HCT116 (cell line): ENCODE data around the gene ADGRB2.

Source experiments
- CEBPB ChIP-seq: IDR thresholded peaks from 2 replicates; pipeline ENCODE4 v1.6.1; 2012; ENCODE audit warnings: low read depth
- ELF1 ChIP-seq: IDR thresholded peaks from 2 replicates; pipeline ENCODE4 v1.6.1; 2012; ENCODE audit warnings: low read depth, borderline replicate concordance
- EZH2 ChIP-seq: fragments of 200-600 bp; sonication (generic); IDR thresholded peaks from 2 replicates; pipeline ENCODE4 v1.6.1; 2017; ENCODE audit warnings: antibody characterized with exemption, mixed run types
- JUND ChIP-seq: IDR thresholded peaks from 2 replicates; pipeline ENCODE4 v1.6.1; 2012
- POLR2A ChIP-seq: IDR thresholded peaks from 2 replicates; pipeline ENCODE4 v1.7.0; 2011; ENCODE audit warnings: borderline replicate concordance; ENCODE audit not compliant: insufficient read depth, insufficient read length; ENCODE audit errors: extremely low read depth
- POLR2AphosphoS5 ChIP-seq: IDR thresholded peaks from 2 replicates; pipeline ENCODE4 v1.6.1; 2011; ENCODE audit warnings: mild to moderate bottlenecking, low read depth, low read length, moderate library complexity
- SP1 ChIP-seq: IDR thresholded peaks from 2 replicates; pipeline ENCODE4 v1.6.1; 2012; ENCODE audit warnings: low read depth
- ZNF274 ChIP-seq: fragments of 200-500 bp; sonication (Bioruptor generic); IDR thresholded peaks from 2 replicates; pipeline ENCODE4 v1.6.1; 2014; ENCODE audit warnings: mild to moderate bottlenecking, low read depth, low read length, inconsistent platforms
- TF ChIP-seq, protein P1 (sequence below), 3 experiments: fragments of 200-600 bp in 1 of 3; sonication (generic) in 1 of 3; IDR thresholded peaks in 2 of 3; conservative IDR thresholded peaks in 1 of 3; 2 replicates each; pipeline ENCODE4 v1.5.1; 2012 to 2017; ENCODE audit warnings: low read depth in 2 of 3, low read length in 2 of 3, antibody characterized with exemption in 1 of 3, borderline replicate concordance in 1 of 3, control low read depth in 1 of 3, mild to moderate bottlenecking in 1 of 3, mixed read lengths in 1 of 3, mixed run types in 1 of 3, moderate library complexity in 1 of 3; ENCODE audit not compliant: insufficient read depth in 1 of 3
- TF ChIP-seq, protein P2 (sequence below): IDR thresholded peaks from 2 replicates; pipeline ENCODE4 v1.6.1; 2012
- TF ChIP-seq, protein P3 (sequence below): IDR thresholded peaks from 2 replicates; pipeline ENCODE4 v1.6.1; 2011; ENCODE audit warnings: mild to moderate bottlenecking, low read length, moderate library complexity; ENCODE audit not compliant: insufficient replicate concordance; ENCODE audit errors: extremely low read depth

DNA sequence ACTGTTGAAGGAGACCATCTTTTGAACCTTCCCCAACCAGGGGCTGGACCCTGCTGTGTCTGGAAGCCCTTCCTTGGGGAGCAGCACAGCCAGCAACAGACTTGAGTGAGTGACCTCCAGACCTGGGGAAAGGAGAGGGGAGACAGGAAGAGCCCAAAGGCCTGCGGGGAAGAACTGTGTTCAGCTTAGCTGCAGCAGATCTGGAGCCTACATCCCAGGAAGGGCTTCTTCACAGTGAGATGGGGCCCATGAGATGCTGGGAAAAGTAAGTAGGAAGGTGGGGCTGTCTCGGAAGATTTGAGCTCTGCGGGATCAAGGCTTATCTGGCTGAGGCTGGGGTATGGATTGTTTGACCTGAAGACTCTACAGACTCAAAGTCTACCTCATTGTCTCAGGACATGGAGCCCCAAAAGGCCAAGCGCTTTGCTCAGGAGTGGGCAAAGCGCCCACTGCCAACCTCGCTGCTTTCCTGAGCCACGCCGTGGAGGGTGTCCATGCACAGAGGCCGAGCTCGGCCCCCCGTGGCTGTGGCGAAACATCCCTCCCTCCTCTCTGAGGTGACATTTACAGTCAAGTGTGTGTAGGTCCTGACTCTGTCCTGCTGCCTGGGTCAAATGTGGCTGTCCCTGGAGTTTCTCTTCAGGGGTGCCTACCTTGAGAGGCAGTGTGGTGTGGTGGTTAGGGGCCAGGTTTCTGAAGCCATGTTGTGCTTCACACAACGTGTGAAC, 27.2 kb upstream of the ADGRB2 start:
- TF ChIP-seq, protein P1, sequence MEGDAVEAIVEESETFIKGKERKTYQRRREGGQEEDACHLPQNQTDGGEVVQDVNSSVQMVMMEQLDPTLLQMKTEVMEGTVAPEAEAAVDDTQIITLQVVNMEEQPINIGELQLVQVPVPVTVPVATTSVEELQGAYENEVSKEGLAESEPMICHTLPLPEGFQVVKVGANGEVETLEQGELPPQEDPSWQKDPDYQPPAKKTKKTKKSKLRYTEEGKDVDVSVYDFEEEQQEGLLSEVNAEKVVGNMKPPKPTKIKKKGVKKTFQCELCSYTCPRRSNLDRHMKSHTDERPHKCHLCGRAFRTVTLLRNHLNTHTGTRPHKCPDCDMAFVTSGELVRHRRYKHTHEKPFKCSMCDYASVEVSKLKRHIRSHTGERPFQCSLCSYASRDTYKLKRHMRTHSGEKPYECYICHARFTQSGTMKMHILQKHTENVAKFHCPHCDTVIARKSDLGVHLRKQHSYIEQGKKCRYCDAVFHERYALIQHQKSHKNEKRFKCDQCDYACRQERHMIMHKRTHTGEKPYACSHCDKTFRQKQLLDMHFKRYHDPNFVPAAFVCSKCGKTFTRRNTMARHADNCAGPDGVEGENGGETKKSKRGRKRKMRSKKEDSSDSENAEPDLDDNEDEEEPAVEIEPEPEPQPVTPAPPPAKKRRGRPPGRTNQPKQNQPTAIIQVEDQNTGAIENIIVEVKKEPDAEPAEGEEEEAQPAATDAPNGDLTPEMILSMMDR (IDR thresholded peaks at IDR 0.05 in 2 of 3, conservative IDR thresholded peaks at IDR 0.05 in 1 of 3; ENCODE audit: borderline replicate concordance in 1 of 3, insufficient read depth in 1 of 3, low read depth in 2 of 3, low read length in 2 of 3) = no peak
- TF ChIP-seq CEBPB (no peak), ELF1 (no peak), JUND (no peak), ZNF274 (no peak), POLR2AphosphoS5 (no peak), POLR2A (no peak), SP1 (no peak), EZH2 (no peak)
- TF ChIP-seq, protein P2, sequence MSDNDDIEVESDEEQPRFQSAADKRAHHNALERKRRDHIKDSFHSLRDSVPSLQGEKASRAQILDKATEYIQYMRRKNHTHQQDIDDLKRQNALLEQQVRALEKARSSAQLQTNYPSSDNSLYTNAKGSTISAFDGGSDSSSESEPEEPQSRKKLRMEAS = no peak
- TF ChIP-seq, protein P3, sequence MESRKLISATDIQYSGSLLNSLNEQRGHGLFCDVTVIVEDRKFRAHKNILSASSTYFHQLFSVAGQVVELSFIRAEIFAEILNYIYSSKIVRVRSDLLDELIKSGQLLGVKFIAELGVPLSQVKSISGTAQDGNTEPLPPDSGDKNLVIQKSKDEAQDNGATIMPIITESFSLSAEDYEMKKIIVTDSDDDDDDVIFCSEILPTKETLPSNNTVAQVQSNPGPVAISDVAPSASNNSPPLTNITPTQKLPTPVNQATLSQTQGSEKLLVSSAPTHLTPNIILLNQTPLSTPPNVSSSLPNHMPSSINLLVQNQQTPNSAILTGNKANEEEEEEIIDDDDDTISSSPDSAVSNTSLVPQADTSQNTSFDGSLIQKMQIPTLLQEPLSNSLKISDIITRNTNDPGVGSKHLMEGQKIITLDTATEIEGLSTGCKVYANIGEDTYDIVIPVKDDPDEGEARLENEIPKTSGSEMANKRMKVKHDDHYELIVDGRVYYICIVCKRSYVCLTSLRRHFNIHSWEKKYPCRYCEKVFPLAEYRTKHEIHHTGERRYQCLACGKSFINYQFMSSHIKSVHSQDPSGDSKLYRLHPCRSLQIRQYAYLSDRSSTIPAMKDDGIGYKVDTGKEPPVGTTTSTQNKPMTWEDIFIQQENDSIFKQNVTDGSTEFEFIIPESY = no peak
